ENCODE data around the gene AP3S2. TPM values are rescaled to one million over a fixed set of nuclear protein-coding genes. Genes with fewer than 3 reads are reported as not detected.

The AP3S2 gene
- total and polyA plus RNA-seq, 2 of the 8 experiments (the other 6 are each of a cell fraction or from before 2014, with no cell fraction given), result 19.2 to 45.4 TPM

- no peak overlapping the region for H2BK20ac ChIP-seq (ENCODE audit: low read length)
- no peak overlapping the region for H3K18ac ChIP-seq (ENCODE audit: extremely low read depth, low read length)
- no peak overlapping the region for H2BK120ac ChIP-seq (replicated peaks; ENCODE audit: low read depth, low read length)
- H3K36me3 ChIP-seq (ENCODE audit: control insufficient read depth in 2 of 4, insufficient read depth in 4 of 4, low read length in 3 of 4), result no peaks in the 10 kb centered on the region
- no peak overlapping the region for H3K56ac ChIP-seq (replicated peaks; ENCODE audit: insufficient read length, low read depth, low read length)
- 93% methylated on average over 7 of the region's 7 CpGs; no CpG with 5 or more reads in 1 of the 2 experiments for WGBS, 2 experiments (ENCODE audit: extremely low coverage in 1 of 2, insufficient coverage in 1 of 2, insufficient read length in 1 of 2, insufficient replicate concordance in 2 of 2, low coverage in 1 of 2, low lambda C conversion rate in 2 of 2, missing lambda C conversion rate in 1 of 2)
- no peak overlapping the region for H2BK5ac ChIP-seq (ENCODE audit: low read depth, low read length)
- ChIA-PET POLR2A (ENCODE audit: partially characterized antibody) (interaction anchor here (1.1 kb wide), 1 partner anchor 10 kb away, joined by 3 read pairs; no protein-coding TSS in a partner anchor), CTCF (ENCODE audit: partially characterized antibody) (interaction anchor here (1.2 to 3.0 kb wide), 2 partner anchors 62 to 65 kb away, joined by 3 to 7 read pairs; no protein-coding TSS in a partner anchor)
- no peak overlapping the region for H3K23ac ChIP-seq (ENCODE audit: insufficient read length)
- H2BK15ac ChIP-seq (ENCODE audit: low read length), result 0 out of 2 replicates have a peak overlapping the region, but pooled peaks have one; percentile 81
- no peak overlapping the region for H2AK5ac ChIP-seq (ENCODE audit: low read depth, low read length)
- H3K4me1 ChIP-seq (replicated peaks in 1 of 4; ENCODE audit: control insufficient read depth in 3 of 4, insufficient read depth in 4 of 4, low read length in 3 of 4), result peaks cover 0 to 9% (median 2%) of the 10 kb centered on the region in 4 experiments; a peak in 2 of 7 replicates
- no peak overlapping the region for H3K4ac ChIP-seq (replicated peaks; ENCODE audit: insufficient read length, low read depth, low read length)
- no peak overlapping the region for H3K14ac ChIP-seq (ENCODE audit: insufficient read length)
- H2AFZ ChIP-seq (ENCODE audit: low read length), result no peak overlapping the region
- FAIRE-seq (no peak), DNase-seq (ENCODE audit: low read depth in 1 of 2, low spot score in 2 of 2) (no peak)
- peaks cover 5 to 35% (median 27%) of the 10 kb centered on the region in 4 experiments for H3K27me3 ChIP-seq (replicated peaks in 1 of 4; ENCODE audit: control insufficient read depth in 3 of 4, extremely low read depth in 1 of 4, insufficient read depth in 3 of 4, low read length in 3 of 4)
- peaks cover 0 to 7% of the 10 kb centered on the region in 2 experiments; a peak in 2 of 4 replicates for H3K9me3 ChIP-seq (ENCODE audit: insufficient read depth in 2 of 2, low read depth in 1 of 2, low read length in 1 of 2)
- no peak overlapping the region for H3K9ac ChIP-seq (replicated peaks in 1 of 4; ENCODE audit: extremely low read depth in 1 of 4, low read depth in 3 of 4, low read length in 3 of 4)
- peaks cover 2% of the 10 kb centered on the region; the same call in 1 of the 2 replicates for H3K23me2 ChIP-seq (ENCODE audit: low read depth, low read length)
- H4K5ac ChIP-seq (ENCODE audit: insufficient read length, low read depth, low read length), result no peak overlapping the region
- H4K8ac ChIP-seq (ENCODE audit: extremely low read depth, insufficient read depth, low read length), result no peak overlapping the region
- peaks cover 0 to 2% of the 10 kb centered on the region in 2 experiments for H4K20me1 ChIP-seq (replicated peaks in 1 of 2; ENCODE audit: control insufficient read depth in 1 of 2, insufficient read depth in 2 of 2, low read length in 2 of 2)
- H3K27ac ChIP-seq (ENCODE audit: low read depth, low read length), result no peak overlapping the region
- no peaks in the 10 kb centered on the region for H3K79me2 ChIP-seq (ENCODE audit: control insufficient read depth in 1 of 2, insufficient read depth in 2 of 2, low read length in 2 of 2)
- H3K4me3 ChIP-seq (ENCODE audit: extremely low read depth in 1 of 4, insufficient read depth in 2 of 4, low read depth in 3 of 4, low read length in 4 of 4), result no peak overlapping the region
- no peak overlapping the region for H4K91ac ChIP-seq (replicated peaks; ENCODE audit: insufficient read length, low read length)
- no peaks in the 10 kb centered on the region for H3K79me1 ChIP-seq (ENCODE audit: low read depth, low read length)
- H2BK12ac ChIP-seq (ENCODE audit: low read depth, low read length), result no peak overlapping the region
- no peak overlapping the region for H3K4me2 ChIP-seq (ENCODE audit: insufficient read depth in 1 of 2, low read depth in 2 of 2, low read length in 2 of 2)
- TF ChIP-seq YY1 (IDR thresholded peaks at IDR 0.05; ENCODE audit: low read depth, low read length) (no peak), POLR2A (IDR thresholded peaks at IDR 0.05; ENCODE audit: control extremely low read depth in 1 of 2, low read depth in 2 of 2, low read length in 2 of 2) (no peak), EGR1 (IDR thresholded peaks at IDR 0.05; ENCODE audit: borderline replicate concordance, low read depth, low read length) (no peak), USF2 (IDR thresholded peaks at IDR 0.05; ENCODE audit: low read length) (no peak), NRF1 (IDR thresholded peaks at IDR 0.05; ENCODE audit: low read depth, low read length) (no peak), SIX5 (IDR thresholded peaks at IDR 0.05; ENCODE audit: low read depth, low read length) (no peak), SIRT6 (IDR thresholded peaks at IDR 0.05; ENCODE audit: low read length) (no peak), NANOG (IDR thresholded peaks at IDR 0.05; ENCODE audit: insufficient read depth, low read depth, low read length, poor library complexity, severe bottlenecking) (no peak), FOSL1 (IDR thresholded peaks at IDR 0.05; ENCODE audit: insufficient read depth, low read depth, low read length) (no peak), TEAD4 (IDR thresholded peaks at IDR 0.05; ENCODE audit: low read depth, low read length) (no peak), ASH2L (IDR thresholded peaks at IDR 0.05; ENCODE audit: low read length) (no peak), SP4 (IDR thresholded peaks at IDR 0.05; ENCODE audit: low read length) (no peak), KDM4A (IDR thresholded peaks at IDR 0.05; ENCODE audit: low read depth, low read length, severe bottlenecking) (no peak), JUN (IDR thresholded peaks at IDR 0.05; ENCODE audit: low read depth, low read length) (no peak)
These were observed 80.9 kb downstream of the AP3S2 start for GRCh38 chr15:89812847-89813320.
